ENCODE data around the gene TRIO. TPM values are rescaled to one million over a fixed set of nuclear protein-coding genes. Genes with fewer than 3 reads are reported as not detected.

The TRIO gene
- polyA plus RNA-seq, 2 donors, result 10.3 to 22.8 TPM

GRCh38 chr5:14419686-14420085, 276.5 kb downstream of the TRIO start:
- H3K4me3 ChIP-seq (ENCODE audit: low read depth in 1 of 2, low read length in 2 of 2), result no peak overlapping the region
- no peaks in the 10 kb centered on the region for H3K4me1 ChIP-seq (ENCODE audit: control insufficient read depth in 2 of 2, insufficient read depth in 2 of 2, low read length in 1 of 2)
- H3K27ac ChIP-seq (ENCODE audit: low read depth in 2 of 2, low read length in 1 of 2), result no peak overlapping the region
- no peaks in the 10 kb centered on the region for H3K9me3 ChIP-seq (ENCODE audit: control insufficient read depth in 2 of 2, insufficient read depth in 1 of 2, low read depth in 1 of 2, low read length in 1 of 2)
- H3K36me3 ChIP-seq (ENCODE audit: control insufficient read depth in 2 of 2, insufficient read depth in 2 of 2, low read length in 1 of 2), result peaks cover 7 to 20% of the 10 kb centered on the region in 2 donors
- whole genome bisulfite sequencing, 2 donors, result 97% methylated on average over 12 of the region's 12 CpGs
- no peaks in the 10 kb centered on the region for H3K27me3 ChIP-seq (ENCODE audit: control insufficient read depth in 1 of 2, insufficient read depth in 2 of 2, low read length in 2 of 2)

GRCh38 chr5:14420101-14420811, 277.1 kb downstream of the TRIO start:
- Histone ChIP-seq H3K4me1 (ENCODE audit: control insufficient read depth in 2 of 2, insufficient read depth in 2 of 2, low read length in 1 of 2) (no peaks in the 10 kb centered on the region), H3K4me3 (ENCODE audit: low read depth in 1 of 2, low read length in 2 of 2) (no peak overlapping the region), H3K27me3 (ENCODE audit: control insufficient read depth in 1 of 2, insufficient read depth in 2 of 2, low read length in 2 of 2) (no peaks in the 10 kb centered on the region), H3K36me3 (ENCODE audit: control insufficient read depth in 2 of 2, insufficient read depth in 2 of 2, low read length in 1 of 2) (peaks cover 7 to 20% of the 10 kb centered on the region in 2 donors), H3K27ac (ENCODE audit: low read depth in 2 of 2, low read length in 1 of 2) (no peak overlapping the region), H3K9me3 (ENCODE audit: control insufficient read depth in 2 of 2, insufficient read depth in 1 of 2, low read depth in 1 of 2, low read length in 1 of 2) (no peaks in the 10 kb centered on the region)
- 79% methylated on average over 7 of the region's 7 CpGs for WGBS, 2 donors

- H3K36me3 ChIP-seq (ENCODE audit: control insufficient read depth in 2 of 2, insufficient read depth in 2 of 2, low read length in 1 of 2), result peaks cover 7 to 20% of the 10 kb centered on the region in 2 donors
- WGBS, 2 donors, result 79 to 84% methylated on average over 8 of the region's 8 CpGs
- H3K9me3 ChIP-seq (ENCODE audit: control insufficient read depth in 2 of 2, insufficient read depth in 1 of 2, low read depth in 1 of 2, low read length in 1 of 2), result no peaks in the 10 kb centered on the region
- H3K27ac ChIP-seq (ENCODE audit: low read depth in 2 of 2, low read length in 1 of 2), result no peak overlapping the region
- no peaks in the 10 kb centered on the region for H3K27me3 ChIP-seq (ENCODE audit: control insufficient read depth in 1 of 2, insufficient read depth in 2 of 2, low read length in 2 of 2)
- no peak overlapping the region for H3K4me3 ChIP-seq (ENCODE audit: low read depth in 1 of 2, low read length in 2 of 2)
- no peaks in the 10 kb centered on the region for H3K4me1 ChIP-seq (ENCODE audit: control insufficient read depth in 2 of 2, insufficient read depth in 2 of 2, low read length in 1 of 2)
These were observed 278.7 kb downstream of the TRIO start for GRCh38 chr5:14421851-14422250.

- H3K36me3 ChIP-seq (ENCODE audit: control insufficient read depth in 2 of 2, insufficient read depth in 2 of 2, low read length in 1 of 2), result peaks cover 7 to 26% of the 10 kb centered on the region in 2 donors
- WGBS, 2 donors, result 80 to 85% methylated on average over 7 of the region's 7 CpGs
These were observed 281.0 kb downstream of the TRIO start for GRCh38 chr5:14424011-14424685.

GRCh38 chr5:14425559-14425958, 282.4 kb downstream of the TRIO start:
- H3K4me1 ChIP-seq (ENCODE audit: control insufficient read depth in 2 of 2, insufficient read depth in 2 of 2, low read length in 1 of 2), result no peaks in the 10 kb centered on the region
- H3K4me3 ChIP-seq (ENCODE audit: low read depth in 1 of 2, low read length in 2 of 2), result no peak overlapping the region
- no peak overlapping the region for H3K27ac ChIP-seq (ENCODE audit: low read depth in 2 of 2, low read length in 1 of 2)
- H3K9me3 ChIP-seq (ENCODE audit: control insufficient read depth in 2 of 2, insufficient read depth in 1 of 2, low read depth in 1 of 2, low read length in 1 of 2), result no peaks in the 10 kb centered on the region
- H3K36me3 ChIP-seq (ENCODE audit: control insufficient read depth in 2 of 2, insufficient read depth in 2 of 2, low read length in 1 of 2), result peaks cover 7 to 15% of the 10 kb centered on the region in 2 donors
- no peaks in the 10 kb centered on the region for H3K27me3 ChIP-seq (ENCODE audit: control insufficient read depth in 1 of 2, insufficient read depth in 2 of 2, low read length in 2 of 2)
- WGBS, 2 donors, result 96 to 97% methylated on average over 7 of the region's 7 CpGs

More at GRCh38 chr5:14424011-14424685, 281.0 kb downstream of the TRIO start:
- H3K27ac ChIP-seq (ENCODE audit: low read depth in 2 of 2, low read length in 1 of 2), result no peak overlapping the region
- H3K4me1 ChIP-seq (ENCODE audit: control insufficient read depth in 2 of 2, insufficient read depth in 2 of 2, low read length in 1 of 2), result no peaks in the 10 kb centered on the region
- H3K9me3 ChIP-seq (ENCODE audit: control insufficient read depth in 2 of 2, insufficient read depth in 1 of 2, low read depth in 1 of 2, low read length in 1 of 2), result no peaks in the 10 kb centered on the region
- no peak overlapping the region for H3K4me3 ChIP-seq (ENCODE audit: low read depth in 1 of 2, low read length in 2 of 2)
- no peaks in the 10 kb centered on the region for H3K27me3 ChIP-seq (ENCODE audit: control insufficient read depth in 1 of 2, insufficient read depth in 2 of 2, low read length in 2 of 2)

- no peaks in the 10 kb centered on the region for H3K27me3 ChIP-seq (ENCODE audit: control insufficient read depth in 1 of 2, insufficient read depth in 2 of 2, low read length in 2 of 2)
- H3K4me1 ChIP-seq (ENCODE audit: control insufficient read depth in 2 of 2, insufficient read depth in 2 of 2, low read length in 1 of 2), result no peaks in the 10 kb centered on the region
- WGBS, 2 donors, result 94 to 95% methylated on average over 10 of the region's 10 CpGs
- peaks cover 7 to 11% of the 10 kb centered on the region in 2 donors for H3K36me3 ChIP-seq (ENCODE audit: control insufficient read depth in 2 of 2, insufficient read depth in 2 of 2, low read length in 1 of 2)
- H3K4me3 ChIP-seq (ENCODE audit: low read depth in 1 of 2, low read length in 2 of 2), result no peak overlapping the region
- H3K9me3 ChIP-seq (ENCODE audit: control insufficient read depth in 2 of 2, insufficient read depth in 1 of 2, low read depth in 1 of 2, low read length in 1 of 2), result no peaks in the 10 kb centered on the region
- H3K27ac ChIP-seq (ENCODE audit: low read depth in 2 of 2, low read length in 1 of 2), result no peak overlapping the region
These were observed 283.4 kb downstream of the TRIO start for GRCh38 chr5:14426521-14426920.

GRCh38 chr5:14428302-14429081, 285.4 kb downstream of the TRIO start:
- Histone ChIP-seq H3K27ac (ENCODE audit: low read depth in 2 of 2, low read length in 1 of 2) (no peak overlapping the region), H3K9me3 (ENCODE audit: control insufficient read depth in 2 of 2, insufficient read depth in 1 of 2, low read depth in 1 of 2, low read length in 1 of 2) (no peaks in the 10 kb centered on the region), H3K27me3 (ENCODE audit: control insufficient read depth in 1 of 2, insufficient read depth in 2 of 2, low read length in 2 of 2) (no peaks in the 10 kb centered on the region), H3K4me1 (ENCODE audit: control insufficient read depth in 2 of 2, insufficient read depth in 2 of 2, low read length in 1 of 2) (no peaks in the 10 kb centered on the region), H3K36me3 (ENCODE audit: control insufficient read depth in 2 of 2, insufficient read depth in 2 of 2, low read length in 1 of 2) (peaks cover 0 to 10% of the 10 kb centered on the region in 2 donors), H3K4me3 (ENCODE audit: low read depth in 1 of 2, low read length in 2 of 2) (no peak overlapping the region)
- 74 to 76% methylated on average over 12 of the region's 12 CpGs for WGBS, 2 donors

GRCh38 chr5:14429101-14430050, 286.2 kb downstream of the TRIO start:
- Histone ChIP-seq H3K27ac (ENCODE audit: low read depth in 2 of 2, low read length in 1 of 2) (no peak overlapping the region), H3K9me3 (ENCODE audit: control insufficient read depth in 2 of 2, insufficient read depth in 1 of 2, low read depth in 1 of 2, low read length in 1 of 2) (no peaks in the 10 kb centered on the region), H3K4me3 (ENCODE audit: low read depth in 1 of 2, low read length in 2 of 2) (no peak overlapping the region), H3K4me1 (ENCODE audit: control insufficient read depth in 2 of 2, insufficient read depth in 2 of 2, low read length in 1 of 2) (no peaks in the 10 kb centered on the region), H3K27me3 (ENCODE audit: control insufficient read depth in 1 of 2, insufficient read depth in 2 of 2, low read length in 2 of 2) (no peaks in the 10 kb centered on the region), H3K36me3 (ENCODE audit: control insufficient read depth in 2 of 2, insufficient read depth in 2 of 2, low read length in 1 of 2) (peaks cover 0 to 10% of the 10 kb centered on the region in 2 donors)
- 81 to 86% methylated on average over 13 of the region's 13 CpGs for WGBS, 2 donors

- H3K27me3 ChIP-seq (ENCODE audit: control insufficient read depth in 1 of 2, insufficient read depth in 2 of 2, low read length in 2 of 2), result no peaks in the 10 kb centered on the region
- no peaks in the 10 kb centered on the region for H3K4me1 ChIP-seq (ENCODE audit: control insufficient read depth in 2 of 2, insufficient read depth in 2 of 2, low read length in 1 of 2)
- peaks cover 0 to 10% of the 10 kb centered on the region in 2 donors for H3K36me3 ChIP-seq (ENCODE audit: control insufficient read depth in 2 of 2, insufficient read depth in 2 of 2, low read length in 1 of 2)
- H3K9me3 ChIP-seq (ENCODE audit: control insufficient read depth in 2 of 2, insufficient read depth in 1 of 2, low read depth in 1 of 2, low read length in 1 of 2), result no peaks in the 10 kb centered on the region
- no peak overlapping the region for H3K4me3 ChIP-seq (ENCODE audit: low read depth in 1 of 2, low read length in 2 of 2)
- WGBS, 2 donors, result 78 to 93% methylated on average over 1 of the region's 1 CpG
- no peak overlapping the region for H3K27ac ChIP-seq (ENCODE audit: low read depth in 2 of 2, low read length in 1 of 2)
These were observed 288.4 kb downstream of the TRIO start for GRCh38 chr5:14431534-14431933.

All from esophagus (tissue), 2 donors.